GM23338 (cell line): Measurements from ENCODE around the gene DOCK4. TPM values are rescaled to one million over a fixed set of nuclear protein-coding genes. Genes with fewer than 3 reads are reported as not detected.

ENCODE experiments used
- ATAC-seq: fragments of 200-7000 bp; cut with Tn5 transposase; 3 replicates; pipeline ENCODE4 v1.9.1; 2020
- DNase-seq: peaks from one replicate; pipeline ENCODE4 v3.0.0-alpha.2; 2015; ENCODE audit warnings: low spot score
- H2AFZ ChIP-seq: fragments of 200-600 bp; sonication (generic); 2 replicates; pipeline ENCODE4 v1.8.0; 2016; ENCODE audit warnings: antibody characterized with exemption, mild to moderate bottlenecking, moderate library complexity
- H3F3A ChIP-seq: fragments of 200-600 bp; sonication (generic); replicated peaks from 2 replicates; pipeline ENCODE4 v1.8.0; 2017; ENCODE audit warnings: antibody characterized with exemption, mixed run types, low read depth
- H3K27ac ChIP-seq: fragments of 200-600 bp; sonication (generic); 2 replicates; pipeline ENCODE4 v1.6.1; 2016; ENCODE audit warnings: low read depth
- H3K27me3 ChIP-seq: fragments of 200-600 bp; sonication (generic); 2 replicates; pipeline ENCODE4 v1.8.0; 2016; ENCODE audit warnings: mild to moderate bottlenecking, mixed run types, moderate library complexity; ENCODE audit not compliant: insufficient read depth
- H3K36me3 ChIP-seq: fragments of 200-600 bp; sonication (generic); 2 replicates; pipeline ENCODE4 v1.8.0; 2016; ENCODE audit warnings: mild to moderate bottlenecking; ENCODE audit not compliant: insufficient read depth
- H3K4me1 ChIP-seq: fragments of 200-600 bp; sonication (generic); 2 replicates; pipeline ENCODE4 v1.8.0; 2016; ENCODE audit warnings: mild to moderate bottlenecking, moderate library complexity; ENCODE audit not compliant: insufficient read depth
- H3K4me2 ChIP-seq: fragments of 200-600 bp; sonication (generic); 2 replicates; pipeline ENCODE4 v1.7.1; 2017; ENCODE audit warnings: mixed run types
- H3K4me3 ChIP-seq: fragments of 200-600 bp; sonication (generic); 2 replicates; pipeline ENCODE4 v1.6.1; 2016; ENCODE audit warnings: mixed run types
- H3K79me2 ChIP-seq: fragments of 200-600 bp; sonication (generic); replicated peaks from 2 replicates; pipeline ENCODE4 v1.8.0; 2017; ENCODE audit warnings: mild to moderate bottlenecking; ENCODE audit not compliant: insufficient read depth
- H3K9me2 ChIP-seq: fragments of 200-600 bp; sonication (generic); 2 replicates; pipeline ENCODE4 v1.8.0; 2017; ENCODE audit not compliant: insufficient read depth
- H4K20me1 ChIP-seq: fragments of 200-600 bp; sonication (generic); replicated peaks from 2 replicates; pipeline ENCODE4 v1.8.0; 2017; ENCODE audit warnings: mild to moderate bottlenecking; ENCODE audit not compliant: insufficient read depth
- H3K27ac Mint-ChIP-seq: 2 replicates; pipeline ENCODE4 v1.8.0; 2020; ENCODE audit warnings: inconsistent platforms, mild to moderate bottlenecking, moderate library complexity, mixed read lengths
- H3K27me3 Mint-ChIP-seq: 3 replicates; pipeline ENCODE4 v1.8.0; 2022; ENCODE audit warnings: low read depth, mild to moderate bottlenecking, moderate library complexity, mixed read lengths, inconsistent platforms; ENCODE audit not compliant: insufficient read depth, poor library complexity
- H3K36me3 Mint-ChIP-seq: 3 replicates; pipeline ENCODE4 v1.8.0; 2021; ENCODE audit warnings: low read depth, mild to moderate bottlenecking, inconsistent platforms, moderate library complexity, mixed read lengths
- H3K4me1 Mint-ChIP-seq: 3 replicates; pipeline ENCODE4 v1.8.0; 2020; ENCODE audit warnings: mild to moderate bottlenecking, inconsistent platforms, mixed read lengths
- H3K4me3 Mint-ChIP-seq: 3 replicates; pipeline ENCODE4 v1.8.0; 2021; ENCODE audit warnings: moderate library complexity, mild to moderate bottlenecking, inconsistent platforms, mixed read lengths
- H3K9me3 Mint-ChIP-seq: 3 replicates; pipeline ENCODE4 v1.8.0; 2020; ENCODE audit warnings: moderate library complexity, mild to moderate bottlenecking, inconsistent platforms, mixed read lengths
- CREB1 ChIP-seq: fragments of 250-450 bp; sonication (Bioruptor Pico); IDR thresholded peaks from 2 replicates; pipeline ENCODE4 v1.5.0; 2020; ENCODE audit warnings: low read depth, mild to moderate bottlenecking, moderate library complexity
- EZH2 ChIP-seq: fragments of 200-600 bp; sonication (generic); IDR thresholded peaks from one replicate; pipeline ENCODE4 v1.8.0; 2017; ENCODE audit warnings: antibody characterized with exemption, mild to moderate bottlenecking, low read depth; ENCODE audit not compliant: unreplicated experiment
- EZH2phosphoT487 ChIP-seq: fragments of 200-600 bp; sonication (generic); IDR thresholded peaks from one replicate; pipeline ENCODE4 v1.8.1; 2018; ENCODE audit warnings: antibody characterized with exemption; ENCODE audit not compliant: unreplicated experiment
- JUNB ChIP-seq: IDR thresholded peaks from one replicate; pipeline ENCODE4 v1.6.1; 2016; ENCODE audit warnings: antibody characterized with exemption; ENCODE audit not compliant: unreplicated experiment
- NANOG ChIP-seq: IDR thresholded peaks from 2 replicates; pipeline ENCODE4 v1.6.1; 2016; ENCODE audit warnings: antibody characterized with exemption, borderline replicate concordance
- POLR2AphosphoS5 ChIP-seq: IDR thresholded peaks from 2 replicates; pipeline ENCODE4 v1.6.1; 2016; ENCODE audit warnings: antibody characterized with exemption, low read depth
- STAT1 ChIP-seq: IDR thresholded peaks from one replicate; pipeline ENCODE4 v1.6.1; 2016; ENCODE audit warnings: antibody characterized with exemption; ENCODE audit not compliant: unreplicated experiment
- ZNF114 ChIP-seq: fragments of 250-450 bp; sonication (Bioruptor Pico); IDR thresholded peaks from 2 replicates; pipeline ENCODE4 v1.5.0; 2020; ENCODE audit warnings: mild to moderate bottlenecking, moderate library complexity
- ZNF331 ChIP-seq: fragments of 250-450 bp; sonication (Bioruptor Pico); IDR thresholded peaks from 2 replicates; pipeline ENCODE4 v1.5.0; 2020; ENCODE audit warnings: low read depth, mild to moderate bottlenecking, moderate library complexity
- polyA plus RNA-seq: library from polyadenylated mRNA; unstranded; fragments of >200 nt; fragmentation: Nextera tagmentation; extraction: Ambion mirVana; gene quantifications from 2 replicates; pipeline ENCODE4 v1.2.1, GENCODE V29; 2016
- total RNA-seq: library from RNA; depleted of rRNA; stranded (reverse); fragments of >200 nt; shearing (Covaris generic); gene quantifications from 2 replicates; pipeline ENCODE4 v1.2.3, GENCODE V29; 2014
- TF ChIP-seq, protein P1 (sequence below): IDR thresholded peaks from one replicate; pipeline ENCODE4 v1.6.1; 2018; ENCODE audit warnings: antibody characterized with exemption; ENCODE audit not compliant: unreplicated experiment
- TF ChIP-seq, protein P2 (sequence below): IDR thresholded peaks from 2 replicates; pipeline ENCODE4 v1.6.1; 2016; ENCODE audit warnings: antibody characterized with exemption
- TF ChIP-seq, protein P3 (sequence below): fragments of 250-450 bp; sonication (Bioruptor Pico); IDR thresholded peaks from 2 replicates; pipeline ENCODE4 v1.5.0; 2020; ENCODE audit warnings: mild to moderate bottlenecking, moderate library complexity
- TF ChIP-seq, protein P4 (sequence below), 2 experiments: fragments of 200-600 bp in 1 of 2; sonication (generic) in 1 of 2; conservative IDR thresholded peaks; 2 replicates each; pipeline versions ENCODE4 v1.5.1 to v1.6.1; 2016 to 2017; ENCODE audit warnings: antibody characterized with exemption in 2 of 2, low read depth in 2 of 2, mild to moderate bottlenecking in 2 of 2, moderate library complexity in 1 of 2

Gene DOCK4
- total and polyA plus RNA-seq, 2 experiments from 2014 or later = 6.3 to 33.8 TPM

DNA sequence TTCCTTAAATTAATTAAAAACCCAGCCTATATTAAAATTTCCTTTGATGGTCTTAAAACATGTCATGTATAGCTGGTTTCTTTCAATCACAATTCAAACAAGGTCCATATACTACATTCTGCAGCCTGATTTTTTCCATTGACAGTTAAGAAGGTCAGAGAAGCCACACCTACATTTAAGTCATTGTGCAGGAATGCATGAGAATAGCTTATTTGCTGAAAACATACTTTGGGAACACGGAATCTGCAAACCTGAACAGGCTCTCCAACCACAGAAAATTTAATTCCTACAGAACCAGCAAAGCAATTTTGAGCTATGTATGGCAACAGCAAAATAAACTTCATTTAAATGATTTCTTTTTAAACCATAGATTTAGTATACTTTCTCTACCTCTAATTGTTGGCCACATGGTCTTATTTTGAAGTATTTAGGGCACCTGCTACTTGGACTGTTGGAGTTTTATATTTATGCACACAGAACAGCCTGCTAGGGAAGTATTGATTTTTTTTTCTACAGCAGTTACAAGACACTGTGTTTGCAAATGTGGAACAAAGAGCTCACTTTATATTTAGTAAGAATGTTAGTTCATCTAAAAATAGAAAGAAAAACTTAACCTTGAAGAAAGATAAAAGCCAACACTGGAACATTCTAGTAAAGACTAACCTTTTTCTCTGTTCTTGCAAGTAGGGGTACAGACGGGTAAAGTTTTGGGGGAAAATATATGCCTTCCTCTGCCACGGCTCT lies 403.0 kb downstream of the DOCK4 start:
- no peaks in the 10 kb centered on the region for H3F3A ChIP-seq
- TF ChIP-seq, protein P1, sequence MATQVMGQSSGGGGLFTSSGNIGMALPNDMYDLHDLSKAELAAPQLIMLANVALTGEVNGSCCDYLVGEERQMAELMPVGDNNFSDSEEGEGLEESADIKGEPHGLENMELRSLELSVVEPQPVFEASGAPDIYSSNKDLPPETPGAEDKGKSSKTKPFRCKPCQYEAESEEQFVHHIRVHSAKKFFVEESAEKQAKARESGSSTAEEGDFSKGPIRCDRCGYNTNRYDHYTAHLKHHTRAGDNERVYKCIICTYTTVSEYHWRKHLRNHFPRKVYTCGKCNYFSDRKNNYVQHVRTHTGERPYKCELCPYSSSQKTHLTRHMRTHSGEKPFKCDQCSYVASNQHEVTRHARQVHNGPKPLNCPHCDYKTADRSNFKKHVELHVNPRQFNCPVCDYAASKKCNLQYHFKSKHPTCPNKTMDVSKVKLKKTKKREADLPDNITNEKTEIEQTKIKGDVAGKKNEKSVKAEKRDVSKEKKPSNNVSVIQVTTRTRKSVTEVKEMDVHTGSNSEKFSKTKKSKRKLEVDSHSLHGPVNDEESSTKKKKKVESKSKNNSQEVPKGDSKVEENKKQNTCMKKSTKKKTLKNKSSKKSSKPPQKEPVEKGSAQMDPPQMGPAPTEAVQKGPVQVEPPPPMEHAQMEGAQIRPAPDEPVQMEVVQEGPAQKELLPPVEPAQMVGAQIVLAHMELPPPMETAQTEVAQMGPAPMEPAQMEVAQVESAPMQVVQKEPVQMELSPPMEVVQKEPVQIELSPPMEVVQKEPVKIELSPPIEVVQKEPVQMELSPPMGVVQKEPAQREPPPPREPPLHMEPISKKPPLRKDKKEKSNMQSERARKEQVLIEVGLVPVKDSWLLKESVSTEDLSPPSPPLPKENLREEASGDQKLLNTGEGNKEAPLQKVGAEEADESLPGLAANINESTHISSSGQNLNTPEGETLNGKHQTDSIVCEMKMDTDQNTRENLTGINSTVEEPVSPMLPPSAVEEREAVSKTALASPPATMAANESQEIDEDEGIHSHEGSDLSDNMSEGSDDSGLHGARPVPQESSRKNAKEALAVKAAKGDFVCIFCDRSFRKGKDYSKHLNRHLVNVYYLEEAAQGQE = no peak
- TF ChIP-seq CREB1 (CRISPR knock-in tag) (no peak), EZH2phosphoT487 (no peak), EZH2 (no peak), ZNF114 (no peak), ZNF331 (CRISPR knock-in tag) (no peak), JUNB (no peak), STAT1 (no peak), NANOG (no peak), POLR2AphosphoS5 (no peak)
- TF ChIP-seq, protein P2, sequence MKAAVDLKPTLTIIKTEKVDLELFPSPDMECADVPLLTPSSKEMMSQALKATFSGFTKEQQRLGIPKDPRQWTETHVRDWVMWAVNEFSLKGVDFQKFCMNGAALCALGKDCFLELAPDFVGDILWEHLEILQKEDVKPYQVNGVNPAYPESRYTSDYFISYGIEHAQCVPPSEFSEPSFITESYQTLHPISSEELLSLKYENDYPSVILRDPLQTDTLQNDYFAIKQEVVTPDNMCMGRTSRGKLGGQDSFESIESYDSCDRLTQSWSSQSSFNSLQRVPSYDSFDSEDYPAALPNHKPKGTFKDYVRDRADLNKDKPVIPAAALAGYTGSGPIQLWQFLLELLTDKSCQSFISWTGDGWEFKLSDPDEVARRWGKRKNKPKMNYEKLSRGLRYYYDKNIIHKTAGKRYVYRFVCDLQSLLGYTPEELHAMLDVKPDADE = no peak
- TF ChIP-seq, protein P3, sequence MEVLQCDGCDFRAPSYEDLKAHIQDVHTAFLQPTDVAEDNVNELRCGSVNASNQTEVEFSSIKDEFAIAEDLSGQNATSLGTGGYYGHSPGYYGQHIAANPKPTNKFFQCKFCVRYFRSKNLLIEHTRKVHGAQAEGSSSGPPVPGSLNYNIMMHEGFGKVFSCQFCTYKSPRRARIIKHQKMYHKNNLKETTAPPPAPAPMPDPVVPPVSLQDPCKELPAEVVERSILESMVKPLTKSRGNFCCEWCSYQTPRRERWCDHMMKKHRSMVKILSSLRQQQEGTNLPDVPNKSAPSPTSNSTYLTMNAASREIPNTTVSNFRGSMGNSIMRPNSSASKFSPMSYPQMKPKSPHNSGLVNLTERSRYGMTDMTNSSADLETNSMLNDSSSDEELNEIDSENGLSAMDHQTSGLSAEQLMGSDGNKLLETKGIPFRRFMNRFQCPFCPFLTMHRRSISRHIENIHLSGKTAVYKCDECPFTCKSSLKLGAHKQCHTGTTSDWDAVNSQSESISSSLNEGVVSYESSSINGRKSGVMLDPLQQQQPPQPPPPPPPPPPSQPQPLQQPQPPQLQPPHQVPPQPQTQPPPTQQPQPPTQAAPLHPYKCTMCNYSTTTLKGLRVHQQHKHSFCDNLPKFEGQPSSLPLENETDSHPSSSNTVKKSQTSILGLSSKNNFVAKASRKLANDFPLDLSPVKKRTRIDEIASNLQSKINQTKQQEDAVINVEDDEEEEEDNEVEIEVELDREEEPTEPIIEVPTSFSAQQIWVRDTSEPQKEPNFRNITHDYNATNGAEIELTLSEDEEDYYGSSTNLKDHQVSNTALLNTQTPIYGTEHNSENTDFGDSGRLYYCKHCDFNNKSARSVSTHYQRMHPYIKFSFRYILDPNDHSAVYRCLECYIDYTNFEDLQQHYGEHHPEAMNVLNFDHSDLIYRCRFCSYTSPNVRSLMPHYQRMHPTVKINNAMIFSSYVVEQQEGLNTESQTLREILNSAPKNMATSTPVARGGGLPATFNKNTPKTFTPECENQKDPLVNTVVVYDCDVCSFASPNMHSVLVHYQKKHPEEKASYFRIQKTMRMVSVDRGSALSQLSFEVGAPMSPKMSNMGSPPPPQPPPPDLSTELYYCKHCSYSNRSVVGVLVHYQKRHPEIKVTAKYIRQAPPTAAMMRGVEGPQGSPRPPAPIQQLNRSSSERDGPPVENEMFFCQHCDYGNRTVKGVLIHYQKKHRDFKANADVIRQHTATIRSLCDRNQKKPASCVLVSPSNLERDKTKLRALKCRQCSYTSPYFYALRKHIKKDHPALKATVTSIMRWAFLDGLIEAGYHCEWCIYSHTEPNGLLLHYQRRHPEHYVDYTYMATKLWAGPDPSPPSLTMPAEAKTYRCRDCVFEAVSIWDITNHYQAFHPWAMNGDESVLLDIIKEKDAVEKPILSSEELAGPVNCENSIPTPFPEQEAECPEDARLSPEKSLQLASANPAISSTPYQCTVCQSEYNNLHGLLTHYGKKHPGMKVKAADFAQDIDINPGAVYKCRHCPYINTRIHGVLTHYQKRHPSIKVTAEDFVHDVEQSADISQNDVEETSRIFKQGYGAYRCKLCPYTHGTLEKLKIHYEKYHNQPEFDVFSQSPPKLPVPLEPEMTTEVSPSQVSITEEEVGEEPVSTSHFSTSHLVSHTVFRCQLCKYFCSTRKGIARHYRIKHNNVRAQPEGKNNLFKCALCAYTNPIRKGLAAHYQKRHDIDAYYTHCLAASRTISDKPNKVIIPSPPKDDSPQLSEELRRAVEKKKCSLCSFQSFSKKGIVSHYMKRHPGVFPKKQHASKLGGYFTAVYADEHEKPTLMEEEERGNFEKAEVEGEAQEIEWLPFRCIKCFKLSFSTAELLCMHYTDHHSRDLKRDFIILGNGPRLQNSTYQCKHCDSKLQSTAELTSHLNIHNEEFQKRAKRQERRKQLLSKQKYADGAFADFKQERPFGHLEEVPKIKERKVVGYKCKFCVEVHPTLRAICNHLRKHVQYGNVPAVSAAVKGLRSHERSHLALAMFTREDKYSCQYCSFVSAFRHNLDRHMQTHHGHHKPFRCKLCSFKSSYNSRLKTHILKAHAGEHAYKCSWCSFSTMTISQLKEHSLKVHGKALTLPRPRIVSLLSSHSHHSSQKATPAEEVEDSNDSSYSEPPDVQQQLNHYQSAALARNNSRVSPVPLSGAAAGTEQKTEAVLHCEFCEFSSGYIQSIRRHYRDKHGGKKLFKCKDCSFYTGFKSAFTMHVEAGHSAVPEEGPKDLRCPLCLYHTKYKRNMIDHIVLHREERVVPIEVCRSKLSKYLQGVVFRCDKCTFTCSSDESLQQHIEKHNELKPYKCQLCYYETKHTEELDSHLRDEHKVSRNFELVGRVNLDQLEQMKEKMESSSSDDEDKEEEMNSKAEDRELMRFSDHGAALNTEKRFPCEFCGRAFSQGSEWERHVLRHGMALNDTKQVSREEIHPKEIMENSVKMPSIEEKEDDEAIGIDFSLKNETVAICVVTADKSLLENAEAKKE (CRISPR knock-in tag) = no peak
- TF ChIP-seq, protein P4, sequence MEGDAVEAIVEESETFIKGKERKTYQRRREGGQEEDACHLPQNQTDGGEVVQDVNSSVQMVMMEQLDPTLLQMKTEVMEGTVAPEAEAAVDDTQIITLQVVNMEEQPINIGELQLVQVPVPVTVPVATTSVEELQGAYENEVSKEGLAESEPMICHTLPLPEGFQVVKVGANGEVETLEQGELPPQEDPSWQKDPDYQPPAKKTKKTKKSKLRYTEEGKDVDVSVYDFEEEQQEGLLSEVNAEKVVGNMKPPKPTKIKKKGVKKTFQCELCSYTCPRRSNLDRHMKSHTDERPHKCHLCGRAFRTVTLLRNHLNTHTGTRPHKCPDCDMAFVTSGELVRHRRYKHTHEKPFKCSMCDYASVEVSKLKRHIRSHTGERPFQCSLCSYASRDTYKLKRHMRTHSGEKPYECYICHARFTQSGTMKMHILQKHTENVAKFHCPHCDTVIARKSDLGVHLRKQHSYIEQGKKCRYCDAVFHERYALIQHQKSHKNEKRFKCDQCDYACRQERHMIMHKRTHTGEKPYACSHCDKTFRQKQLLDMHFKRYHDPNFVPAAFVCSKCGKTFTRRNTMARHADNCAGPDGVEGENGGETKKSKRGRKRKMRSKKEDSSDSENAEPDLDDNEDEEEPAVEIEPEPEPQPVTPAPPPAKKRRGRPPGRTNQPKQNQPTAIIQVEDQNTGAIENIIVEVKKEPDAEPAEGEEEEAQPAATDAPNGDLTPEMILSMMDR (conservative IDR thresholded peaks at IDR 0.05; ENCODE audit: low read depth in 2 of 2) = no peak
- DNase-seq (no peak), ATAC-seq (no peak)
- Mint-ChIP-seq H3K9me3 (peaks cover 30% of the 10 kb centered on the region), H3K27ac (no peak overlapping the region), H3K4me3 (no peak overlapping the region), H3K4me1 (no peaks in the 10 kb centered on the region), H3K27me3 (no peaks in the 10 kb centered on the region), H3K36me3 (peaks cover 54% of the 10 kb centered on the region)
- no peak overlapping the region for H2AFZ ChIP-seq
- H4K20me1 ChIP-seq = no peaks in the 10 kb centered on the region
- H3K79me2 ChIP-seq = no peaks in the 10 kb centered on the region
- no peak overlapping the region for H3K4me2 ChIP-seq
- no peak overlapping the region for H3K27ac ChIP-seq
- no peak overlapping the region for H3K4me3 ChIP-seq
- H3K27me3 ChIP-seq = no peaks in the 10 kb centered on the region
- H3K36me3 ChIP-seq = 0 out of 2 replicates have a peak, but pooled peaks cover 7% of the 10 kb centered on the region
- no peaks in the 10 kb centered on the region for H3K4me1 ChIP-seq
- 0 out of 2 replicates have a peak, but pooled peaks cover 3% of the 10 kb centered on the region for H3K9me2 ChIP-seq
